Left forelimb (tissue), 1 donor: ENCODE data around the gene SNIP1.
A peak's percentile ranks its signal among the peaks of the same experiment; 100 is the strongest.
"Not testable (repeated sequence)": the region's sequence is repeated elsewhere in the genome, so short reads cannot be mapped to it uniquely, and the experiment has no call there.

Source experiments
- DNase-seq: peaks from one replicate; pipeline ENCODE4 v3.0.0-alpha.2; 2018; ENCODE audit warnings: low spot score

Gene SNIP1

DNA sequence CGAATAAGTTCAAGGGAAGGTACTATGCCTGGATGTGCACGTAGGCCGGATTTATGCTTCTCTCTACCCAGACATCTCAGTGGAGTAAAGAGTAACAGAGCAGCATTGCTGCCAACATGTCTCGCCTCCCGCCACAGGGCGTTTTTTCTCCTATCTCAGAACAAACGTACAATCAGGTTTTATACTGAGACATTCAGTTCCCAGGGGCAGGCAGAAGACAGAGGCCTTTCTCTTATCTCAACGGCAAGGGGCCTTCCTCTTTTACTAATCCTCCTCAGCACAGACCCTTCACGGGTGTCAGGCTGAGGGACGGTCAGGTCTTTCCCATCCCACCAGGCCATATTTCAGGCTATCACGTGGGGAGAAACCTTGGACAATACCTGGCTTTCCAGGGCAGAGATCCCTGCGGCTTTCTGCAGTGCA, 5.9 kb upstream of the SNIP1 start:
- not testable (repeated sequence) for DNase-seq

DNA sequence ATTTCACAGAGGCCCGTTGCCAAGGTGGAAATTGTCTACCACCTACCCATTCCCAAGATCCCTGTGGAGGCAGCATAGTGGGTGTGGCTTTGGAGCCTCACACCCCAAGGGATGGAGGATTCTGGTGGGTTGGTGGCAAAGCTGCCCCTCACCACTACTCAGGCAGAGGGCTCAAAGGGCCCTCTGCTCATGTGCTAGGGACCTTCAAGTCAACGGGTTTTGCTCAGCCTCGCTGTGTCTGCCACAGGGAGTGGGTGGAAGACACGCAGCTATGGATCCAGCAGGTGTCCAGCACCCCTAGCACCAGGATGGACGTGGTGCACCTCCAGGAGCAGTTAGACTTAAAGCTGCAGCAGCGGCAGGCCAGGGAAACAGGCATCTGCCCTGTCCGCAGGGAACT, 5.0 kb upstream of the SNIP1 start:
- DNase-seq, result no peak

DNA sequence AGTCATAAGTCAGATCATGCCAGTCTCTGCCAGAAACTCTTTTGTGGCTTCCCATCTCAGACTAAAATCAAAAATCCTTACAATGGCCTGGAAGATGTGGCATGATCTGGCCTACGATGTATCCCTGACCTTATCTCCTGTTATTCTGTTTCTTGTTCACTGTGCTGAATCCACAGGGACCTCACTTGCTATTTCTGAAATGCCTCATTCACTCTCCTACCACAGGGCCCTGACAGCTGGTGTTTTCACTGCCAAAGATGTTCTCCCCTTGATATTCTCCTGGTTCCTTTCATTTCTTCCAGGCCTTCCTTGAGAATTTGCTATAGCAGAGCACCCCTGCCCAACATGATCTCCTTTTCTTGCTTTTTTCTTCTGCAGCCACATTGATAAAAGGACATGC, 4.3 kb upstream of the SNIP1 start:
- no peak for DNase-seq

DNA sequence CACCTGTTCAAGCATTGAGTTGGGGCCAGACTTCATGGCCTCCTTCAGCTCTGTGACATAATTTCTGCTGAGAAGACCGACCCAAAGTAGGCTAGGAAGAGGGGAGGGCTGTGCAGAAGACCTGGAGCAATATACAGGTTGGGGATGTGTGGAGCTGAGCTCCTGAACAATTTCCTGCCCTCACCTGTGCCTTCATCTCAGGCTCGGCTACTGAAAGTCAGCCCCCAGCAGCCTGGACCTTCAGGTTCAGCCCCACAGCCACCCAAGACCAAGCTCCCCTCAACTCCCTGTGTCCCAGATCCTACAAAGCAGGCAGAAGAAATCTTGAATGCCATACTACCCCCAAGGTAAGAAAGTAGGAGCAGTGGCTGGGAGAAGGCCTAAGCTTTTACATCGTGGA, 3.3 kb upstream of the SNIP1 start:
- no peak for DNase-seq

DNA sequence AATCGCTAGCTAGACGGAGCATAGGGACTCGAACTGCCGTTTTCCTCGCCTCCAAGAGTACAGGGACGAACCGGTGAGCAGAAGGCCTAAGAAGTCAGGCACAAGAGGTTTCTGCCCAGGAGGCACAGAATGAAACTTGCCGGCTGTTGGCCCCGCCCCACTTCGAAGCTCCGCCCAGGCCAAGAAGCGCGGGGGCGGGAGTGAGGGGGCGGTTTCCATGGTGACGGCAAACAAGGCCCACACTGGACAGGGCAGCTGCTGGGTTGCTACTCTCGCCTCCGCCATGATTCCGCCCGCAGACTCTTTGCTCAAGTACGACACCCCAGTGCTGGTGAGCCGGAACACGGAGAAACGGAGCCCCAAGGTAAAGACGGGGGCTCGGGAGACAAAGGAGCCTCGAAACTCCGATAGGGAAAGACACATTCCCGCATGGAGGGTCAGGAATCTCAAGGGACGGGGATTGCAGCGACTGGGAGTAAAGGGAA, 2.7 kb upstream of the SNIP1 start, which contains the start of gene DNALI1:
Gene DNALI1 (plus strand): TSS at position 229 of the 485 bp plus-strand sequence. CDS start 55 bp downstream, at position 284.
- peak; percentile 89 for DNase-seq

DNA sequence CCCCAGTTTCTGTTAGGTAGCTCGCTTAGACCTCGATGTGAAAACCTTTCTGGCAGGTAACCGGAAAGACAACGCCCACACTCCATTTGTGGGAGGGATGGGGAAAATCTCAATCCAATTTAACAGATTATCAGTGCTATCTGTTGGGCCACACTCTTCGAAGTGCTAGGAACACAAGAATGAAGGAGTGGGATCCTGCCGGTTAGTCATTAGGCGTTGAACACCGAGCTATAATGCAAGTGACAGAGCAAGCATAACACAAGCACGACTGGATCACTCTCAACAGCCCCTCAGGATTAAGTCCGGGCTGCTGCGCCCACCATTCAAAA, 531 bp downstream of the SNIP1 start:
- no peak for DNase-seq

DNA sequence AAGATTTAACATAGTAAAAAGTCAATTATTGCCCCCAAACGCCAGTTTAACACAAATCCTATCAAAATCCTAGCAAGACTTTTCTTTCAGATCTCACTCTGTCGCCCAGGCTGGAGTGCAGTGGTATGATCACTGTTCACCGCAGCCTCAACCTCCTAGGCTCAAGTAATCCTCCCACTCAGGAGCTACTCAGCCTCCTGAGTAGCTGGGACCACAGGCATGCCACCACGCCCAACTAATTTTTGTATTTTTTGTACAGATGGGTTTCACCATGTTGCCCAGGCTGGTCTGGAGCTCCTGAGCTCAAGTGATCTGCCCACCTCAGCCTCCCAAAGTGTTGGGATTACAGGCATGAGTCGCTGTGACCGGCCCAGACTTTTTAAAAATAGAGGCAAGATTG, 4.8 kb downstream of the SNIP1 start:
- DNase-seq, result no peak

DNA sequence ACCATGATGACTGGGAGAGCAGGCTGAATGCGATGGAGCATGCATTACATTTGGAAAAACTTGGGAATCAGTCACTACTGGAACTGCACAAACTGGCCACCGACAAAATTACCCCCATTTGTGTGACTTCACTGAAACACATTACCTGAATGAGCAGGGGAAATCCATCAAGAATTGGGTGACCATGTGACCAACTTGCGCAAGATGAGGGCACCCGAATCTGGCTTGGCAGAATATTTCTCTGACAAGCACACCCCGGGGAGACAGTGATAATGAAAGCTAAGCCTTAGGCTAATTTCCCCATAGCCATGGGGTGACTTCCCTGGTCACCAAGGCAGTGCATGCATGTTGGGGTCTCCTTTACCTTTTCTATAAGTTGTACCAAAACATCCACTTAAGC, 9.1 kb downstream of the SNIP1 start:
- no peak for DNase-seq

DNA sequence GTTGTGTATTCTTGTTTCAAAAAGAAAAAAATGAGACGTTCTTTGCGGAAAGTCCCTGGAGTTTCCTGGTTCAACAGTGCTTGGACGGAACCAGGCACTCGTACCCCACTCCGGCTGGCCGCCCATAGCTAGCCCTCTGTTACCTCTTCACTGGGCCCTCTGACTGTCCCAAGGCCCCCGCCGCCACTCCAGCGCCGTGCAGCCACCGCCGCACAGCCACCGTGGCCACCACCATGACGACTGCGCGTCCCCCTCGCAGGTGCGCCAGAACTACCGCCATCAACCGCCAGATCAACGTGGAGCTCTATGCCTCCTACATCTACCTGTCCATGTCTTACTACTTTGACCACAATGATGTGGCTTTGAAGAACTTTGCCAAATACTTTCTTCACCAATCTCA, 9.6 kb downstream of the SNIP1 start:
- DNase-seq, result no peak

DNA sequence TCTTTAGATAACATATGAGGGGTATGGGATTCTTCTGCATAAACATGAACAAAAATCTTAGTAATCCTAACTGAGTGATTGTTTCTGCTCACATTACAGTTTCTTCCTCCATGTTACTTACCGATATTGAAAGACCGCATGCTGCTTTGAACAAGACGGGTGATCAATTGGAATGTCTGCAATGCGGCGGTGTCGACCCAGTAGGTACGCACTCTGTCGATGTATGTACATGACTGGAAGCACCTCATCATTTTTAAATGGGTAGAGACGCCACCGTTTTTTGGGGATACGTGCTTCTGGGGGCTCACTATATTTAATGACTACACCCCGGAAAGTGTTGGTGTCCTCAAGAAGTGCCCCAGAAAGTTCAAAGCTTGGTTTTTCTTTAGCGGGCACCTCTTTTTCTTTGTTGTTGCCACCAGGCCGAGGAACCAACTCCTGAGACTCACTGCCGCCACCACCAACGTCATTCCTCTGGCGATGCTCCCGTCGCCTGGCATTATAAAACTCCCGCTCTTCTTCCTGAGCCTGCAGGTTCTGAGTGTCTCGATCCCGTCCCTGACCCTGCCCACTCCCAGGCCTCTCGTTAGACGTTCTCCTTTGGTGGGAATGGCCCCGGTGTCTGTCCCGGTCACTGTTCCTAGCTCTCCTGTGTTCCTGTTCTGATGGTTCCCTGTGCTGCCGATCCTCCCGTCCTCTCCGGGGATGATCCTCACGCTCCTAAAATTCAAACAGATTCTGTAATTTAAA, 13.9 kb downstream of the SNIP1 start:
- no peak for DNase-seq

DNA sequence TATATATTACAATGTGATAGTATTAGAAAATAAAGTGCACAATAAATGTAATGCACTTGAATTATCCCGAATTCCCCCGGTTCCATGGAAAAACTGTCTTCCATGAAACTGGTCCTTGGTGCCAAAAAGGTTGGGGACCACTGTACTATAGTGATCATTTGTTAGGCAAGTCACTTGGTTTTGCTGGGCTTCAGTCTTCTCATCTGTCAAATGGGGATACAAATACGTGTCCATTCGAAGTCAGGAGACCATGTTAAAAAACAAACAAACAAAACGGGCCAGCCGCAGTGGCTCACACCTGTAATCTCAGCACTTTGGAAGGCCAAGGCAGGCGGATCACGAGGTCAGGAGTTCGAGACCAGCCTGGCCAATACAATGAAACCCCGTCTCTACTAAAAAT, 14.9 kb downstream of the SNIP1 start:
- not testable (repeated sequence) for DNase-seq

DNA sequence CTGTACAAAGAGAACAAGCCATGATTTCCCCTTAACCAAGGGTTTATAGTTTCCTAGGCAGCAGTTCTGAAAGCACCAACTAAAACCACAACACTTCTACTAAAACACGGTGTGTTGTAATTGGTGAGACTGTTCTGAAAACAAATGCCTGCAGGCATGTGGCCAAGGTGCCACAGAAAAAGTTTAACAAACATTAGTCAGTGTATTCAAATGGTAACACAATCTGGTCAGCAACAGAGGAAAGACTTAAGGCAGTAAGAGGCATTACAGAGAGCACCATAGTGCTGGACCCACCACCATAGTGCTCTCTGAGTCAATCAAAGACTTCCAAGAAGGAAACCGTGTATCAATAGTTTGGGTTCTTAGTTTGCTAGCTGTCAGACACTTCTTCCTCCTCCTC, 16.7 kb downstream of the SNIP1 start:
- no peak for DNase-seq

DNA sequence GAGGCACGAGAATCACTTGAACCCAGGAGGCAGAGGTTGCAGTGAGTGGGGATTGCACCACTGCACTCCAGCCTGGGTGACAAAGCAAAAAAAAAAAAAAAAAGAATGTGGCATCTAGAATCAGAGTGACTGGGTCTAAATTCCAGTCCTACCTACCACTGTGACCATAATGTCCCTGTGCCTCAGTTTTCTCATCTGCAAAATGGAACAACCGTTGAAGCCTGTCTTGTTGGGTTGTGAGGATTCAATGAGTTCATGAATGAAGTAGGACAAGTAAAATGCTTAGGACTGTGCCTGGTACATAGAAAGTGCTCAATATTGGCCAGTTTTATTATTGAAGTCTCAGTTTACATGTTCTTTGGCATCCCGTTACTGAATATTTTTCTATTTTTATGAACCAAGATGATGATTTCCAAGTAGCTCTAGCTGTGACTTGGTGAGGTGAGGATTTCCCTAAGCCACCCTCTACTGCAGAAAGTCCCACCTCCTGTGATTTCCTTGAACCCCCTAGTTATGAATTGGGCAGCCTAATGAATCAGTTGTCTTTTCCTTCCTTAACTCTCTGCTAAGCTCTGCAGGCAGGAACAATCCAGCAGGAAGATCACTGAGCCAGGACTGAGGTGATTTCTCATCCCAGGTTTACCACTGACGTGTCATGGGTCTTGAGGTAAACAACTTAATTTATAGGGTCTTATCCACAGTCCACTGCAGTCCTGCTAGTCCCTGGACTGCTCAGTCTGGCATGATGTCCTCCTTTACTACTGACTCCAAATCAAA, 20.6 kb downstream of the SNIP1 start:
- no peak for DNase-seq

DNA sequence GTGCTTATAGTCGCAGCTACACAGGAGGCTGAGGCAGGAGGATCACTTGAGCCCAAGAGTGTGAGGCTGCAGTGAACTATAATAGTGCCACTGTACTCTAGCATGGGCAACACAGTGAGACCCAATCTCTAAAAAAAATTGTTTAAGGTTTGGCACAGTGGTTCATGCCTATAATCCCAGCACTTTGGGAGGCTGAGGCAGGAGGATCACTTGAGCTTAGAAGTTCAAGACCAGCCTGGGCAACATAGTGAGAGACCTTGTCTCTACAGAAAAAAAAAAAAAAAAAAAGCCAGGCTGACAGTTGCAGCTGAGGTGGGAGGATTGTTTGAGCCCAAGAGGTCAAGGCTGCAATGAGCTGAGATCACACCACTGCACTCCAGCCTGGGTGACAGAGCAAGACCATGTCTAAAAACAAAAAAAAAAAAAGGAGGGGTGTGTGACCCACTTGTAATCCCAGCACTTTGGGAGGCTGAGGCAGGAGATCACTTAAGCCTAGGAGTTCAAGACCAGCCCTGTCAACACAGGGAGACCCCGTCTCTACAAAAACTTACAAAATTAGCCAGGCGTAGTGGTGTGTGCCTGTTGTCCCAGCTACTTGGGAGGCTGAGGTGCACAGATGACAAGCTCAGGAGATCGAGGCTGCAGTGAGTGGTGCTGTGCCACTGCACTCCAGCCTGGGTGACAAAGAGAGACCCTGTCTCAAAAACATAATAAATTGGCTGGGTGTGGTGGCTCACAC, 21.5 kb downstream of the SNIP1 start:
- not testable (repeated sequence) for DNase-seq

DNA sequence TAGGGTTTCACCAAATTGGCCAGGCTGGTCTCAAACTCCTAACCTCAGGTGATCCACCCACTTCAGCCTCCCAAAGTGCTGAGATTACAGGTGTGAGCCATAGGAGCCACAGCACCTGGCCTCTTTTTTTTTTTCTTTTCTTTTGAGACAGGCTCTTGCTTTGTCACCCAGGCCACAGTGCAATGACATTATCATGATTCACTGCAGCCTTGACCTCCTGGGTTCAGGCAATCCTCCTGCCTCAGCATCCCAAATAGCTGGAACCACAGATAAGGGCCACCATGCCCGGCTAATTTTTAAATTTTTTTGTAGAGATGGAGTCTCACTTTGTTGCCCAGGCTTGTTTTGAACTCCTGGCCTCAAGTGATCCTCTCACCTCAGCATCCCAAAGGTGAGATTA, 24.2 kb downstream of the SNIP1 start:
- not testable (repeated sequence) for DNase-seq

DNA sequence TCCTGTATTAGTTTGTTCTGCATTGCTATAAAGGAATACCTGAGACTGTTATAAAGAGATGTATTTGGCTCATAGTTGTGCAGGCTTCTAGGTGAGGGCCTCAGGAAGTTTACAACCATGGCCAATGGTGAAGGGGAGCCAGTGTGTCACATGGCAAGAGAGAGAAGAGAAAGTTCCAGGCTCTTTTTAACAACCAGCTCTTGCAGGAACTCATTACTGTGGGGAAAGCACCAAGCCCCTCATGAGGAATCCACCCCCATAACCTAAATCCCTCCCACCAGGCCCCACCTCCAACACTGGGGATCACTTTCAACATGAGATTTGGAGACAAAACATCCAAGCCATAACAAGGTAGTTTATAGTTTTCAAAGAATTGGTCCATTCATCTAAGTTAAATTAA, 34.5 kb downstream of the SNIP1 start:
- no peak for DNase-seq

DNA sequence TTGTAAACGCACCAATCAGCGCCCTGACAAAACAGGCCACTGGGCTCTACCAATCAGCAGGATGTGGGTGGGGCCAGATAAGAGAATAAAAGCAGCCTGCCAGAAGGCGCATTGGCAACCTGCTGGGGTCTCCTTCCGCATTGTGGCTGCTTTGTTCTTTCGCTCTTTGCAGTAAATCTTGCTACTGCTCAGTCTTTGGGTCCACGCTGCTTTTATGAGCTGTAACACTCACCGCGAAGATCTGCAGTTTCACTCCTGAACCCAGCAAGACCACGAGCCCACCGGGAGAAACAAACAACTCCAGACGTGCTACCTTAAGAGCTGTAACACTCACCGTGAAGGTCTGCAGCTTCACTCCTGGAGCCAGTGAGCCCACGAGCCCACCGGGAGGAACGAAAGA, 35.2 kb downstream of the SNIP1 start:
- DNase-seq, result not testable (repeated sequence)

DNA sequence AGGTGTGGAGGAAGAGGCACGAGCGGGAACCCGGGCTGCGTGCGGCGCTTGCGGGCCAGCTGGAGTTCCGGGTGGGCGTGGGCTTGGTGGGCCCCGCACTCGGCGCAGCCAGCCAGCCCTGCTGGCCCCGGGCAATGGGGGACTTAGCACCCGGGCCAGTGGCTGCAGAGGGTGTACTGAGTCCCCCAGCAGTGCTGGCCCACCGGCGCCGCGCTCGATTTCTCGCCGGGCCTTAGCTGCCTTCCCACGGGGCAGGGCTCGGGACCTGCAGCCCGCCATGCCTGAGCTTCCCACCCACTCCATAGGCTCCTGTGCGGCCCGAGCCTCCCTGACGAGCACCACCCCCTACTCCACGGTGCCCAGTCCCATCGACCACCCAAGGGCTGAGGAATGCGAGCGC, 35.9 kb downstream of the SNIP1 start:
- not testable (repeated sequence) for DNase-seq

DNA sequence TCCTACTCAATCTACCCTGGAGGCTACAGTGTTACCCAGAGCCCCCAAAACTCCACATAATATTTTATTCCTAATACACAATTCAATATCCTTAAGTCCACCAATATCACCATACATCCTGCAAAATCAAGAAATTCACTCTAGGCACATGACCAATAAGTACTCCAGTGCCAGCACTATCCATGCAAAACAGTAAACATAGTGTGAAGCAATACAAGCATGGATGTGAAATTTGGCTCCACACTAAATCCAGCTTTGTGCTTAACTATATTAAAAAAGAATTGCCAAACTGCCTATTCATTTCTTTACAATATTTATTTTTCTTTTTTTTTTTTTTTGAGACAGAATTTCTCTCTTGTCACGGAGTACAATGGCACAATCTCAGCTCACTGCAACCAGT, 36.5 kb downstream of the SNIP1 start:
- no peak for DNase-seq

DNA sequence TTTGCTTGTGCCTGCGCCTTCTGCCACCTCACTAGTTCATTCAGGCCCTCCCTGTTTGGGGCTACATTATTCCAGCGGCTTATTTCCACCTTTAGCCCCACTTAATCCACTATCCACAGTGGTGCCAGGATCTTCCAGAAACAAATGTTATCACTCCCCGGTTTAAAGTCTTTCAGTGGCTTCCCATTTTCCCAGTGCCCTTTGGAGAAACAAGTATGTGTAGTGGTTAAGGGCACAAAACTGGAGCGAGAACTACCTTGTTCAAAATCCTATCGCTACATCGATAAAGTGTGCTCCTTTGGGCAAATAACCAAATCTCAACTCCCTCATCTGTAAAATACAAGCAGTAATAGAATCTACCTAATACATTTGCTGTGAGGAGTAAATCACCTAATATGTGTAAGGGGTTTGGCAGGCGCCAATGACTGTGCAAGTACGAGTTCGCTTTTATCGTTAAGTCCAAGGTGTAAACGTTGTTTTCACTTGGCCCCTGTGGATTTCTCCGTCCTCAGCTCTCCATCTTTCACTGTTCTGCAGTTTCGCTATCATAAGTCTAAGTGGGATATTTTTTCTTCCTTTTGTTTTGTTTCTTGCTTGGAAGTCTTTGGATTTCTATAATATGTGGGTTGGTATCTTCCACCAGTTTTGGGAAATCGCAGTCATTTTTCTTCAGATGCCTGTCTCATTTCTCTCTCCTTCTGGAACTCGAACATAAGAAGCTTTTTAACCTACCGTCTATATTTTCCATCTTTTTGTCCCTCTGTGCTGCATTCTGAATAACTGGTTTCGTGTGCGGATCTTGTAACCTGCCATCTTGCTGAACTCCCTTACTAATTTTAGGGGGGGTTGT, 38.7 kb downstream of the SNIP1 start:
- DNase-seq, result no peak

DNA sequence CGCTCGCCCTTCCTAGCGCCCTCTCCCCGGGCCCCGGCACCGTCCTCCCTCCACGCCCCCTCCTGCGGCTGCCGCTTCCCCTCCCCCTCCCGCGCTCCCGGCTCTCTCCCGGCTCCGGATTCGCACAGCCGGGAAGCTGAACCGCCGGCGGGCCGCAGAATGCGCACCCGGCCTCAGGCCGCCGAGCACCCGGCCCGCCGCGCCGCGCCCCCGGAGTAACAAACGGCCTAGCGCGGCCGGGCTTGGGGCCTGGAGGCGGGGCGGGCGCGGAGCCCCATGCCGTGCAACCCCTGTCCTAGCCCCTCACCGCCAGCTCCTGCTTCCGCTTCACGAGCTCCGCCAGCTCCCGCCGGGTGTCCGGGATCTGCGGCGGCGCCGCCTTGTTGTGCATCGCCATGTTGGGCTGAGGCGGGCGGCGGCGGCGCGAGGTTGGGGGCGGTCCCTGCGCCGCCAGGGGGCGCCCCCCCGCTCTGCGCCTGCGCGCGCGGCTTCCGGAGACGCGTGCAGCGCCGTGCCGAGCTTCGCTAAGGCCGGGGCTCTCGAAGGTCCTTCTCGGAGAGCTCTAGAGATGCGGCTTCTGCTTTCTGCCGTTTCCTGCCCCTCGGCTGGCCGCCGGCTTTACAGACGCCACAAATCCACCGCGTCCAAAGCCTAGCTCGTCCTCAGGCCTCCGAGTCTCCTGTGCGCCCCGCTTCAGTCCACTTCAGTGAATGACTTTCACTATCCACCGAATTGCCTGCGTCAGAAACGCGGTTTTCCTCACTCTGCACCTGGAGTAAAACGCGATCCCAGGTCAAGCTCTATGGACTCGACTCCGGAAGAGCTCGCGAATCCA, 39.5 kb downstream of the SNIP1 start, which contains the start of gene MEAF6:
Gene MEAF6 (minus strand): TSS at position 417 of the 835 bp plus-strand sequence. CDS start 20 bp downstream, at position 397.
- DNase-seq, result peak; percentile 91
